22Rv1 (cell line): Measurements from ENCODE around the gene FOXD4L1.
"Not testable (repeated sequence)": the region's sequence is repeated elsewhere in the genome, so short reads cannot be mapped to it uniquely, and the experiment has no call there.

Experiments used
- ZFX ChIP-seq: fragments of 450-650 bp; IDR thresholded peaks from 2 replicates; pipeline ENCODE4 v1.6.1; 2017; ENCODE audit warnings: antibody characterized with exemption, borderline replicate concordance
- TF ChIP-seq, protein P1 (sequence below): fragments of 450-650 bp; IDR thresholded peaks from 2 replicates; pipeline ENCODE4 v1.5.1; 2017; ENCODE audit warnings: mild to moderate bottlenecking

DNA sequence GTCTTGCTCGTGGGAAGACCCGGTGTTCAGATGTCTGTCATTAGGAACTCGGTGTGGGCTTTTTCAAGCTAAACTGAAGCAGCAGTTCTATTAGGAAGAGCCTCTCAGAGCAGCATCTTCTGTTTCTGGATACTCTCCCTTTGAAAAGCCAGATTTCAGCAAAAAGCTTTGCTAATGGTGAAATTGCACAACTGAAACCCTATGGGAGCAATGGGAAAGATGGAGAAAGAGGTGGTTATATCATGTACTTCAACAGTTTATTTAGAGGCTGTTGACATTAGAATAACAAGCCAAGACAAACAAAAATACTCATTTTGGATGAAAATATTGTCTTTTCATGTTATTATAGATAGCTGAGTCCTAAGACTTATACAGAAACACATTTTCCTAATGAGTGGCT lies 30.4 kb downstream of the FOXD4L1 start:
- TF ChIP-seq, protein P1, sequence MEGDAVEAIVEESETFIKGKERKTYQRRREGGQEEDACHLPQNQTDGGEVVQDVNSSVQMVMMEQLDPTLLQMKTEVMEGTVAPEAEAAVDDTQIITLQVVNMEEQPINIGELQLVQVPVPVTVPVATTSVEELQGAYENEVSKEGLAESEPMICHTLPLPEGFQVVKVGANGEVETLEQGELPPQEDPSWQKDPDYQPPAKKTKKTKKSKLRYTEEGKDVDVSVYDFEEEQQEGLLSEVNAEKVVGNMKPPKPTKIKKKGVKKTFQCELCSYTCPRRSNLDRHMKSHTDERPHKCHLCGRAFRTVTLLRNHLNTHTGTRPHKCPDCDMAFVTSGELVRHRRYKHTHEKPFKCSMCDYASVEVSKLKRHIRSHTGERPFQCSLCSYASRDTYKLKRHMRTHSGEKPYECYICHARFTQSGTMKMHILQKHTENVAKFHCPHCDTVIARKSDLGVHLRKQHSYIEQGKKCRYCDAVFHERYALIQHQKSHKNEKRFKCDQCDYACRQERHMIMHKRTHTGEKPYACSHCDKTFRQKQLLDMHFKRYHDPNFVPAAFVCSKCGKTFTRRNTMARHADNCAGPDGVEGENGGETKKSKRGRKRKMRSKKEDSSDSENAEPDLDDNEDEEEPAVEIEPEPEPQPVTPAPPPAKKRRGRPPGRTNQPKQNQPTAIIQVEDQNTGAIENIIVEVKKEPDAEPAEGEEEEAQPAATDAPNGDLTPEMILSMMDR, result not testable (repeated sequence)
- TF ChIP-seq ZFX, result not testable (repeated sequence)
